GM18520 (cell line): ENCODE measurements around the gene DCXR.

ENCODE experiments used
- ATAC-seq: cut with Tn5 transposase; IDR thresholded peaks from one replicate; pipeline ENCODE4 v1.9.1; 2021; ENCODE audit not compliant: unreplicated experiment

Gene DCXR

DNA sequence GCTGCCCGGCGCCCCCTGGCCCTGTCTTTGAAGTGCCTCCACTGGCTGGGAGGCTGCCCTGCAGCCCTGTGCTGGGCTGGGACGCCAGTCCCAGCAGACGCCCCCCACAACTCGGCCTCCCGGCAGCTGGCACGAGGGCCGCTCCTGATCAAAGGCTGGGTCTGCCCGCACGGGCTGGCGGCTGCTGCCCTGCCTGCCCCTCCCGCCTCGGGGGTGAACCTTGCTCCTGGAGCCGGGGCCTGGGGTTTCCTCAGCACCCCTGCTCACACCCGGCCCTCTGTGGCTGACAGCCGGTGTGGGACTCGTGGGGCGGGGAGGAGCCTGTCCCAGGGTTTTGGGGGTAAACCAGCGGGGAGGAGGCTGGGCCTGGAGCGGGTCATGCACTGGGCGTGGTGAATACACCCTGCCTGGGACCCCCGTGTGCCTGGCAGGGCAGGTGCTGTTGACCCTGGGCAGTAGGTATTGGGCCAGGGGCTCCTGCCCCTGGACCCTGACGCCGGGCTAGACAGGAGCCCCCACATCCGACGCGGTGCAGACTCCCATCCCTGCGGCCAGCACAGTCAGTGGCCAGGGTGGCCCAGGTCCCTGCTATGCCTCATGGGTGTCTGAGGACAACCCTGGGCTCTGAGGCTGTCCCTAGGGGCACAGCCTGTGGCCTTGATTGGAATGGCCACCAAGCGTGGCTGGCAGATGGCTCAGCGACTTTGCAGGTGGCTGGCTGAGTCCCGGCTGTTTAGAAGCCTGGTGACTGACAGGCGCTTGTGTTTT lies 36.5 kb downstream of the DCXR start:
- ATAC-seq: no peak

DNA sequence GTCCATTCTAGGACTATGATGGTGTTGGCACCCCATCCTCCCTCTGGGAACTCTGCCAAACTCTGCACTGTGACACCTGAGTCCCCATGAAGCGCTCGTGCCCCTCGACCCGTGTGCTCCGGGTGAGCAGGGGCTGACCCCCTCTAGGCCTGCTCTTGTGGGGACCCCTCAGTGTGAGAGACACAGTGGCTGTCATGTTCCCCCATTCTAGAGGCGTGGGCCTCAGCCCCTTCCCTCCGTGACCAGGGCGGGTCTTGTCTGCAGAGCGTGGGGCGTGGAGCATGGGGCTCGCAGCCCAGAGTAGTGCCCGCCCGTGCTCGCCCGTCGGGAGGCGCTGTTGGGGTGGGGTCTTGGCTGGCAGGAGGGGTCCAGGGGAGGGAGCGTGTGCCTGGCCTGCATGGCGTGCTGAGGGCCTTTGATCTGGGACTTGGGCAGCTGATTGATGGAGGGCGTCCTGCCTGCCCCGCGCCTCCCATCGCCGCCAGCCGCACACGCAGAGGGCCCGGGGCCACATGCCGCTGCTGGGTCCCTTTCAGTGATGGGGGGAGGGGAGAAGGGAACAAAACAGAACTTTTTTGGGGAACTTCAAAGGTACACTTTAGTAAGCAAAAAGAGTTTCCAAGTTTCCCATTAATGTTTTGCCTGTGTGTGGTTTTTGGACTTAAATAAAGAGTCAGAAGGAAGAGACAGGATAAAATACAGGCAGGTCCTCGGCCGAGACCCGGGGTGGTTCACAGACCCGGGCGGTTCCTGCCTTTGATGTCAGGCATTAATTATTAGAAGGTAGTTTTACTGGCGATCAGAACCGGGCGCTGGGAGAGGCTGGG lies 37.3 kb downstream of the DCXR start:
- no peak for ATAC-seq

DNA sequence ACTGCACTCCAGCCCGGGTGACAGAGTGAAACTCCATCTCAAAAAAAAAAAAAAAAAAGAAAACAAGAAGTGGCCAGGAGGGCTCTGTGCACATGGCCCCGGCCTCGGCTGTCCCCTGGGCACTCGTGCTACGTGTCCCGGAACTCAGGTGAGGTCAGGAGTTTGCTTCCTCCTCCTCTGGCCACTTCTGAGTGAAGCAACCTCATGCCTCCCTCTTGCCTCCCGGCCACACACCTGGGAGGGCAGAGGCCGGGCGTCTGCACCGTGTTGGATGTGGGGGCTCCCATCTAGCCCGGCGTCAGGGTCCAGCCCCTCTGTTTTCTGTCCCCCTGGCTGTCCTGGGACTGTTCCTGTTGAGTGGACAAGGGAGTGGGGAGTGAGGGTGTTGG lies 37.9 kb downstream of the DCXR start:
- ATAC-seq: no peak

DNA sequence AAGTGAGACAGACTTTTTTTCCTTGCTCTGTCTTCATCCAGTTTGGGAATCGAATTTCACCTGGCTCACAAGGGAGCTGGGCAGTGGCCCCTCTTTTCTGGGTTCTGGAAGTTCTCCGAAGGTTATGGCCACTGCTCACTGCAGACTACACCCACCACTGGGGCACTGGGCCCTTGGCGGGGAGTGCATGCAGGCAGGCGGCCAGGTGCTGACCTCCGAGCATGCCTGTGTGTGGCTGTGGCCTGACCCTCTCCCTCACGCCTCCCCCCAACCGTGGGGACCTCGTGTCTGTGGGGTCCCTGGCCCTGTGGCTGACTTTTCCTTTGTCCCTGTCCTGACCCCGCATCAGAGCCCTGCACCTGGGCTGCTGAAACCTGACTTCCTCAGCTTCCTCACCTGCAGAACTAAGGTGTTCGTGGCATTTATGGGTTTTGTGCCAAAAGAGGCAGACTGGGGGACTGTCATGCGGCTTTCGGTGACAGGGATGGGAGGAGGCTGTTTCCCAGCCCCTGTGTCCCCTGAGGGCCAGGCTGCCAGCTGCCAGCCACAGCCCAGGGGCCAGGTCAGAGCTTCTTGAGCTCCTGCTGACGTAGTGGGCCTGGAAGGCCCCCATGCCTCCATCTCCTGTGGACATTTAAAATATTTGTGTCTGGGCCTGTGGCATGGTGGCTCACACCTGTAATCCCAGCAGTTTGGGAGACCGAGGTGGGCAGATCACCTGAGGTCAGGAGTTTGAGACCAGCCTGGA lies 38.6 kb downstream of the DCXR start:
- no peak for ATAC-seq

DNA sequence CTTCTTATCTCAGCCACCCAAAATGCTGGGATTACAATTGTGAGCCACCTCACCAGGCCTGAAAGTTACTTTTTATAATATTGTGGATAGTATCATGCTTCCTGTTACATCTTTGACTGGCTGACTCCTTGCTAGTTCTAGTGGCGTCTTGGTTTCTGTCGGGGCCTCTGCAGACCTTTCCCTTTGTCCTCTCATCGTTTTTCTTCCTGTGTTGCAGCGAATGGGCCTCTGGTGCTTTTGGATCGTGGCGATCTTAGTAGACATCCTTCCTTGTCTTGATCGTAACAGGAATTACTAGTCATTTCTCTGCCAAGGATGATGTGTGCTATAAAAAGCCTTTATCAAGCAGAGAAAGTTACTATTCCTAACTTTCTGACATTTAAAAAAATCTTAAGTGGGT lies 39.3 kb downstream of the DCXR start:
- ATAC-seq: no peak

DNA sequence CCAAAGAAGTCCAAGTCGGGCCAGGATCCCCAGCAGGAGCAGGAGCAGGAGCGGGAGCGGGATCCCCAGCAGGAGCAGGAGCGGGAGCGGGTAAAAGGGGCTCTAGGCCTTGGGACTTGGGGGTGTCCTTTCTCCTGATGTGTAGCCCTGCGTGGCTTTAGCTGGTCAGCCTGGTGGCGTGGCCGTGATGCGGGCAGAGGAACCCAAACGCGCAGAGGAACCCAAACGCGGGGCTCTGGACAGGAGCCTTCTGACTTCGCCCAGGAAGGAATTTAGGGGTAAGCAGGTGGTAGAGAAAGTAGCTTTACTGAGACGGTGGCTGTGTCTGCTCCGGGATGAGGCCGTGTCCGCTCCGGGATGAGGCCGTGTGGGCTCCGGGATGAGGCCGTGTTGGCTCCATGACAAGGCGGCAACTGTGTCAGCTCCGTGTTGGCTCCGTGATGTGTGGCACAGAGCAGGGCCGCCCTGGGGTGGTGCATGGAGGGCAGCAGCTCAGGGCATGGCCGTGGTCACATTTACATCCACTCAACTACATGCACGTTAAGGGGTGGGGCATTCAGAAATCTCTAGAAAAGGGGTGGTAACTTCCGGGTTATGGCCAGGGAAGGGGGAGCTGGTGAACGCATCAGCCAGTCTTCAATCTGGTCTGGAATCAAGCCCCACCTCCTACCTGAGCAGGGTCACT lies 40.6 kb downstream of the DCXR start:
- no peak for ATAC-seq

DNA sequence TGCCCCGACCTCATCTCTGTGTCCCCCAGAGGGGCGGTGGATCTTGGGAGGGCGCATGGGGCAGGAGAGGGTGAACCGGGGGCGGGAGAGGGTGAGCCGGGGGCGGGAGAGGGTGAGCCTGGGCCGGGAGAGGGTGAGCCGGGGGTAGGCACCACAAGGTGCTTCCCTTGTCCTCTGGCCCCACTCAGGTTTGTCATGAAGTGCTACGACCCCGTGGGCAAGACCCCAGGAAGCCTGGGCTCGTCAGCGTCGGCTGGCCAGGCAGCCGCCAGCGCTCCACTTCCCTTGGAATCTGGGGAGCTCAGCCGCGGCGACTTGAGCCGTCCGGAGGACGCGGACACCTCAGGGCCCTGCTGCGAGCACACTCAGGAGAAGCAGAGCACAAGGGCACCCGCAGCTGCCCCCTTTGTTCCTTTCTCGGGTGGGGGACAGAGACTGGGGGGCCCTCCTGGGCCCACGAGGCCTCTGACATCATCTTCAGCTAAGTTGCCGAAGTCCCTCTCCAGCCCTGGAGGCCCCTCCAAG lies 41.2 kb downstream of the DCXR start:
- ATAC-seq: no peak

DNA sequence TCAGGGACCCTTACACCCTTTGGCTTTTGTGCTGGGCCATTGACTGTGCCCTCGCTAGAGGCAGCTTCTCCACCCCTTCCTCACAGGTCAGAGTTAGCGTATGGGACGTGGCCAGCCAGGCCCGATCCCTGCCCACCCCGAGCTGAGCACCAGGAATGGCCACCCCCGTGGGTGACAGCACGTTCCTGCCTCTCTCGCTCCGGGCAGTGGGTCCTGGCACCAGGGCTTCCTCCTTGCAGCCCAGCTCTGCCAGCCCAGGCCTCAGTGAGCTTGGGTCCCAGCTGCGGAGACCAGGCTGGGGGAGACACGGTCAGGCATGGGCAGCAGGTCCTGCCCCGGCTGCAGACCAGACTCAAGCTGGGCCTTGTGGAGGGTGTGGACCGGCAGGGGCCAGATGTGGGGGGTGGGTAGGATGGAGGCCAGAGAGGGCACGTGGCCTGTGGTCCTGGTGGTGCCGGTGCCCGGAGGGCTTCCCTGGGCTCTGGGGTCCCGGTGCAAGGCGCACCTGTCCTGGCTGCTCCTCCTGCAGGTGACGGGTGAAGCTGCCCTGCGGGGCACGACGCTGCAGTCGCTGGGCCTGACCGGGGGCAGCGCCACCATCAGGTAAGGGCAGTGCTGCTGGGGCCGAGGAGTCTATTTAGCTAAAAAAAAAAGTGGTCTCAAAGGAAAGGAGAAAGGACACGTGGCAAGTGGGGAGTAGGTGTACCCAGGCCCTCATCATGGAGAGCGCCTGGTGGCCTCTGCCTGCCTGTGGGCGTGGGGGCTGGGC lies 41.9 kb downstream of the DCXR start:
- no peak for ATAC-seq

DNA sequence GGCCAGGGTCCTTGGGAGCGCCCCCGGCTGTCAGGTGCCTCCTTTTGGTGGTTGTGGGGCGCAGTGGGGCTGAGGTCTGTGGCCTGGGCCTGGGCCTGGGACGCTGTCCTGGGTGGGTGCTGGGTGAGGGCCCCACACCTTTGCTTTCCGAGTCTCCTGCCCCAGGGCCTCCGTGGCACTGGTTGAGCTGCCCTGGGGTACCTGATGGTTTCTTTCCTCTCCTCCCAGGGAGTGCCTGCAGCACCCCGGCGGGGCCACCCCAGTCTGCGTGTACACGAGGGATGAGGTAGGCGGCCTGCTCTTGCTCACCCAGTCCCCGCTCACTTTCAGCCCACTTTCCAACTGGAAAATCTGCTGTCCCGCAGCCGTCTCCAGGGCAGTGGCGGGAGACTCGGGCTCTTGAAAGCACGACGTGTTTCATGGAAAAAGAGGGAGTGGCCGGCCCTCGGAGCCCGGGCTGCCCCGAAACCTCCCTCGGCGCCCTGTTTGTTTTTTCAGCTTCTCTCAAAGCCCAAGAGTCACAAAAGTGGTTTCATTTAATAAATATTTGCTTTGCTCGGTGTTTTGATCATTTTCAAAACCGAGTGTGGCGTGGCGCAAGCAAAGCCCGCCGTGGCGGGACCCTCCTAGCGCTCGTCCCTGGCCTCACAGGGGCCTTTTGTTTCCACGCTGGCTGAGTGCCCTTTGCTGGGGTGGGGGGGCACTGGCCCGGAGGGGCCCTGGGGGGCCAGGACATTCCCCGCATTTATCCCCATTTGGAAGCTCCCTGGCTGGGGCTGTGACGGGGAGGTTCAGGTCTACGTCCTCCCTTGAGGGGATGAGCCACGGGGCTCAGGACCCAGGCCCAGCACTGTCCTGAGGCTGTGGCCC lies 42.7 kb downstream of the DCXR start:
- no peak for ATAC-seq

DNA sequence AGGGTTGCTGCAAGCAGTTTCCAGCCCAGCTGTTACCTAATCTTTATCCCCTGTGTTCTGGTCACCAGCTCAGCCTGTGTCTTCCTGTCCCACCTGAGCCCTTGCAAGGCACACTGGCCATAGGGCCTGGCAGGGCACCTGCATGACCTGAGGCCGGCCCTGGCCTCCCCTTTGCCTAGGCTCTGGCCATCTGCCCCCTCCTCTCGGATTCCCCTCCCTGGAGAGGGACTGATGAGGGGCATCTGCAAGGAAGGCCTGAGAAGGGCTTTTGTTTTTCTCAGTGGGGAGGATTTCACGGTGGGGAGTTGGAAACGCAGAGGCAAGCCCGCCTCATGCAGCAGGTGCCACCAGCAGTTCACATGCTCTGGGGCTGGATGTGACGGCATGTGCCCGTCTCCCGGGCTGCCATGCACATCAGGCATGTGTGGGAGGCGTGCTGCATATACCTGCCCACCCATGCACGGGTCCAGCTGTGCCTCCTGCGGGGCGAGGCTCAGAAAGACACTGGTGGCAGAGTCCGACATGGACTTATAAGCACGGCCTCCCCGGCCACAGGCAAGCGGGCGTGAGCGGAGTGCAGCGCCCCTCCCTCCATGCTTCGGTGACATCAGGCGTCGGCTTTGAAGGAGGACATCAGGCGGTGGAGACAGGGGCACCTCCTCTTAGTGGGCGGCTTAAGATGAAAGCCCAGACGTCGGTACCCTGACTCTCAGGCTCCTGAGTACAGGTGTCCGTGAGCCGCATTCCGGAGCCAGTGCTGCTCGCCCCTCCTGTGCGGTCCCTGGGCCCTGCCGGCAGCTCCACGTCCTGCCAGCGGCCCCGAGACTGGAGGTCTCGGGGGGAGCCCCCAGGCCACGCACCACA lies 43.5 kb downstream of the DCXR start:
- no peak for ATAC-seq

DNA sequence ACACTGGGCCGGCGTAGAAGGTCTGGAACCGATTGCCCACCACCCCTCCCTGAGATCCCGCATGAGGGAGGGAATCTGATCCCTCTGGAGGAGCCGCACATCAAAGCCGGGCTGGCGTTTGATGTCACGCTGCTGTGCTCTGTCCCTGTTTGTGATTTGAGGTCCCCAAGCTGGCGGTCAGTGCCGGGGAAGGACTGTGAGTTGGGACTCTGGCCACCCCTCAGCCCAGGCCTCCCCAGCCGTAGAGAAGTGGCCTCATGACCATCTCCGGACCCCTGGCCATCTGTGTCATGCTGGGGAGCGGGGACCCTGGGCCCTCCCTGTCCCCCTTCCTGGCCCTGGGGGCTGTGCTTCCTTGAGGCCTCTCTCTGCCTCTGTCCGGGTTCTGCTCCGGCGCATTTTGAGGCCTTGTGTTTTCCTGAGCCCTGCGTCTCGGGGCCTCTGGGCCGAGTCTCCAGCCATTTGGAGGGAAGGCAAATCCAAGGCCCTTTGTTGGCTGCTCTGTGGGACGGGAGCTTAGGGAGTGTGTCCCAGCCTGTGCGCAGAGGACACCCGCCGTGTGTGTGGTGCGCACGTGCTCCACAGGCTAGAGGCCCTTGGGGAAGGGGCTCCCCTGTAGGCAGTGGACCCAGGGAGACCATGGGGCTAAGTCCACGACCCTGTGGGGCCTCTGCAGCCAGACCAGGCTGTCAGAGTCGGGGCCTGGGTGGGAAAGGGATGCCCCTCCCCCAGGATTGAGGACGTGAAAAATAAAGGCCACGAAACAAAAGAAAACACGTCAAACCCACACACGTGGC lies 45.0 kb downstream of the DCXR start:
- no peak for ATAC-seq

DNA sequence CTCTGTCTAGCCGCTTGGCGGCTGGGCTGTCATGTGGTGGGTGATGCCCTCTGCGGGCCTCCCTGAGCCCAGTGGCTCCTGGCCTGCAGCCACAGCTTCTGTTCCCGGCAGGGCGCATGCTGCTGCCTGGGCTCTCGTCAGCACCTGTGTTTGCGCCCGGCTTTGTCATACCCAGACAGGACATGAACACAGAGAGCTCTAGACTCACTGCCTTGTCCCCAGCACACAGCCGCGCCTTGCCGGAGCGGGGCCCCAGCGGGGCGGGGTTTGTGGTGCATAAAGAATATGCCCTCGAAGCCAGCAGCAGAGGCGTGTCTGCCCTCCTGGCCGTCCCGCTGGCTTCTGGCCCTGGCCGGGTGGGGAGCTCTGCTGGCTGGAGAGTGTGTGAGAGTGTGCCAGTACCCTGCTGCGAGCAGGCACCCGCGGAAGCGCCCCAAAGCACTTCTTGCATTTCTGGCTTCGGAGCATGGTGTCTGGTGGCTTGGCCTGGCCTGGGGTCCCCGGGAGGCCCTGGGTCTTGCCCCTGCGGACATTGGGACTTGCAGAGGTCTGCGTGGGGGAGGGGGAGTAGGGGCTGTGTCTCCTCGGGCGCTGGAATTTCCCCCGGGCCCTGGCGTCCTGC lies 45.7 kb downstream of the DCXR start:
- no peak for ATAC-seq

DNA sequence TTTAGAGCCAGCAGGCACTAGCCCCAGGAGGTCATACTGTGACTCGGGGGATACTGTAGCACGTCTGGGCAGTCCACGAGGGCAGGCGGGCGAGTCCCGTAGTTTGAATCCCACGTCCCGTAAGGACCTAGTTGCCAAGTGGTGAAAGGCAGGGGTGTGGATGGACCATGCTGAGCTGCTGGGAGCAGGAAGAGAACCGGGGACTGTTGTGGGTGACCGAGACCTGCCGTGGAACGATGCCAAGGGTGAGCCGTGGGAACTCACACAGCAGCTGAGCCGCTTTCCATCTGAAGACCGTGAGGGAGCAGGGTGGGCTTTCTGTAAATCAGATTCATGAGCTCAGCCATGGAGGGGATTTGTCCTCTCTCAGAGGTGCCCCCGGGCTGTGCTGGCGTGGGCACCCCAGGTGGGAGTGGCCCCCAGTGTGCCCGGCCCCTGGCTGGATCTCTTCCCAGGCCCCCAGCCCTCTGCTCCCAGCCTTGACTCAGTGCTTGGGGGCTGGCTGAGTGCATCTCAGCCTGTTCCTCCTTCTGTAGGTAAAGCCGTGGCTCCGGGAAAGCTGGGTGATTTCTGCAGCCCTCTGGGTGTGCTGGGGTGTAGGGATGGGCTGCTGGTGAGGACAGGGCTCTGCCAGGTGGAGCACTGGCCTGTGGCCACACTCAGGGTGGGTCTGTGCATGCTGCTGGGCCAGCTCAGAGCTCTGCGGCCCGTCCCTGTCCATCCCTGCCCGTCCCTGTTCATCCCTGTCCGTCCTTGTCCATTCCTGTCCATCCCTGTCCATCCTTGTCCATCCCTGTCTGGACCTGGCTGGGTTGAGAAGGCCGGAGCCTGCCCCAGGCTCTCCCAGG lies 46.4 kb downstream of the DCXR start:
- no peak for ATAC-seq

DNA sequence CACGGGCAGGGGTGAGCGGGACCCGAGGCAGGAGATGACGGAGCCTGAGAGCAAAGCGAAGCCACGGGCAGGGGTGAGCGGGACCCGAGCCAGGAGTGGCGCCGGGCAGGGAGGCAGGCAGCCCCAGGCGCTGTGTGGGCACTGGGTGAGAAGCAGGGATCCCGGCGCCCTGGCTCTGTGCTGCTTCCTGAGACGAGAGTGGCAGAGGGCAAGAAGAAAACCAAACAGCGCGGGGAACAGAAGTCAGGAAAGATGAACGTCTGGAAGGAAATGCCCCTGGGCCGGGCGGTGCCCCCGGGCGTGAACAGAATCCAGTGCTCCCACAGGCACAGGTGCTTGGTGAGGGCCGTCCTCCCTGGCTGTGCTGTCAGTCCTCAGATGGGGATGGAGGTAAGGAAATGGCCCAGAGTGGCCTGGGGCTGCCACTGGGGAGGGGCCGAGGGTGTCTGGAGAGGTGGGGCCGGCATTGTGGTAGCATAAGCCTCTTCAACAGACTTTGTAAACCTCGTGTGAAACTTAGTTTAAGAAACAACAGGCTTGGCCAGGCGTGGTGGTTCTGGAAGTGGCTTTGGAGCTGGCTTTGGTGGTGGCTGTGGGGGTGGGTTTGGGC lies 50.2 kb downstream of the DCXR start:
- ATAC-seq: no peak

DNA sequence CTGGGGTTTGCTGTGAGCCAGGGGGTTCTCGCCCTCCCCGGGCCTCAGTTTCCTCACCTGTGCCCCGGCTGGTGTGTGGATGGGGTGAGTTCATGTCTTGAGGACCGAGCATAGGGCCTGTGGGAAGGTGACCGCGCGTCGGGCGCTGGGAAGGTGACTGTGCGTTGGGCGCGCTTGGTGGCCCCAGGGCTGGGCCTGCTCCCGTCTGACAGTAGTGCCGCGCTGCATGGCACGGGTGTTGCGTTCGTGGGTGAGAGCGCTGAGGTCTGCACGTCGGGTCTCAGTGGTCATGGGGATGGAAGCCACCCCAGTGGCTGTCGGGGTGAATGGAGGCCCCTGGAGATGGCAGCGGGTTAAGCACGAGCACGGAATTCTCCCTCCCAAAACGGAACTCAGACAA lies 50.9 kb downstream of the DCXR start:
- ATAC-seq: no peak
